K562 (cell line): Measurements from ENCODE around the gene PREX1.

Experiments
- ARID4B ChIP-seq: sonication (generic); formaldehyde crosslinking; IDR thresholded peaks from 2 replicates; pipeline ENCODE4 v1.8.0; 2022; ENCODE audit warnings: mild to moderate bottlenecking, missing genetic modification reagents
- CBX2 ChIP-seq: fragments of 200-600 bp; sonication (generic); IDR thresholded peaks from one replicate; pipeline ENCODE4 v1.6.1; 2012; ENCODE audit warnings: mild to moderate bottlenecking, low read length, inconsistent platforms; ENCODE audit not compliant: insufficient read depth, poor library complexity, severe bottlenecking
- GABPA ChIP-seq: fragments of 200-800 bp; sonication (Bioruptor generic); conservative IDR thresholded peaks from 2 replicates; pipeline ENCODE4 v1.6.1; 2016; ENCODE audit warnings: low read depth, missing genetic modification characterization, missing compliant biosample characterization
- GABPB1 ChIP-seq: sonication (generic); formaldehyde crosslinking; IDR thresholded peaks from 2 replicates; pipeline ENCODE4 v1.8.0; 2022; ENCODE audit warnings: mild to moderate bottlenecking, missing genetic modification reagents
- HNRNPL ChIP-seq: fragments of 200-400 bp; formaldehyde crosslinking; IDR thresholded peaks from 2 replicates; pipeline ENCODE4 v1.6.1; 2017; ENCODE audit warnings: low read depth, mild to moderate bottlenecking, low read length
- IRF1 ChIP-seq: sonication (generic); formaldehyde crosslinking; IDR thresholded peaks from 2 replicates; pipeline ENCODE4 v1.8.0; 2022; ENCODE audit warnings: missing genetic modification reagents, mild to moderate bottlenecking, borderline replicate concordance
- KDM1A ChIP-seq, 2 experiments: fragments of 450-650 bp; IDR thresholded peaks; 2 replicates each; pipeline ENCODE4 v1.6.1; 2016; ENCODE audit warnings: mild to moderate bottlenecking in 2 of 2
- PRPF4 ChIP-seq: fragments of 200-400 bp; formaldehyde crosslinking; IDR thresholded peaks from one replicate; pipeline ENCODE4 v1.6.1; 2017; ENCODE audit warnings: low read length, low read depth, mild to moderate bottlenecking; ENCODE audit not compliant: insufficient read depth, poor library complexity, severe bottlenecking
- PTTG1 ChIP-seq: fragments of 450-650 bp; IDR thresholded peaks from 2 replicates; pipeline ENCODE4 v1.6.1; 2016; ENCODE audit warnings: low read depth, mild to moderate bottlenecking, missing genetic modification characterization, missing compliant biosample characterization
- RAD21 ChIP-seq, 2 experiments: fragments of 250-450 bp in 1 of 2; fragments of 450-650 bp in 1 of 2; sonication (Bioruptor Pico) in 1 of 2; formaldehyde crosslinking in 1 of 2; IDR thresholded peaks in 1 of 2; conservative IDR thresholded peaks in 1 of 2; 2 replicates each; pipeline versions ENCODE4 v1.4.0 to v1.8.0; 2020 to 2022; ENCODE audit warnings: mild to moderate bottlenecking in 2 of 2, moderate library complexity in 1 of 2
- SP2 ChIP-seq: IDR thresholded peaks from 2 replicates; pipeline ENCODE4 v1.6.1; 2011; ENCODE audit warnings: mild to moderate bottlenecking, low read depth, low read length, moderate library complexity; ENCODE audit not compliant: poor library complexity, severe bottlenecking; ENCODE audit errors: extremely low read depth
- YY1 ChIP-seq, 3 experiments: IDR thresholded peaks; 2 replicates each; pipeline ENCODE4 v1.6.1; 2011; ENCODE audit warnings: low read length in 2 of 3, mild to moderate bottlenecking in 2 of 3, moderate library complexity in 2 of 3, borderline replicate concordance in 1 of 3, control low read depth in 1 of 3, low read depth in 1 of 3; ENCODE audit not compliant: insufficient read depth in 3 of 3, insufficient replicate concordance in 2 of 3, control insufficient read depth in 1 of 3, insufficient read length in 1 of 3; ENCODE audit errors: extremely low read depth in 1 of 3

- TF ChIP-seq ARID4B (CRISPR knock-in tag) (no peak), KDM1A (IDR thresholded peaks at IDR 0.05) (no peak), GABPB1 (CRISPR knock-in tag) (no peak), IRF1 (CRISPR knock-in tag) (no peak), PRPF4 (no peak), CBX2 (no peak), YY1 (IDR thresholded peaks at IDR 0.05; ENCODE audit: borderline replicate concordance in 1 of 3, control insufficient read depth in 1 of 3, extremely low read depth in 1 of 3, insufficient read depth in 3 of 3, insufficient read length in 1 of 3, insufficient replicate concordance in 2 of 3, low read depth in 1 of 3, low read length in 2 of 3) (no peak), HNRNPL (no peak), SP2 (no peak), PTTG1 (tag) (no peak), GABPA (tag) (no peak), RAD21 (CRISPR knock-in tag; conservative IDR thresholded peaks at IDR 0.05 in 1 of 2, IDR thresholded peaks at IDR 0.05 in 1 of 2) (no peak)
These were observed 146.5 kb downstream of the PREX1 start for GRCh38 chr20:48681201-48681872.
